ENCODE measurements around the gene RNF114.
"Not testable (repeated sequence)": the region's sequence is repeated elsewhere in the genome, so short reads cannot be mapped to it uniquely, and the experiment has no call there.

RNF114 gene

GRCh38 chr20:49965781-49966305, 29.6 kb downstream of the RNF114 start:
- no peak for FAIRE-seq

GRCh38 chr20:49966861-49967260, 30.7 kb downstream of the RNF114 start:
- FAIRE-seq: no peak

GRCh38 chr20:49969234-49969633, 33.0 kb downstream of the RNF114 start:
- FAIRE-seq: no peak

- no peak for FAIRE-seq
Measured at GRCh38 chr20:49969946-49970345, 33.7 kb downstream of the RNF114 start.

- FAIRE-seq: no peak
Measured at GRCh38 chr20:49970498-49970897, 34.3 kb downstream of the RNF114 start.

- no peak for FAIRE-seq
Measured at GRCh38 chr20:49973981-49974380, 37.8 kb downstream of the RNF114 start.

- FAIRE-seq: no peak
Measured at GRCh38 chr20:49976542-49976941, 40.3 kb downstream of the RNF114 start.

GRCh38 chr20:49977740-49978139, 41.5 kb downstream of the RNF114 start:
- FAIRE-seq: not testable (repeated sequence)

- no peak for FAIRE-seq
Measured at GRCh38 chr20:49978685-49979029, 42.5 kb downstream of the RNF114 start.

- no peak for FAIRE-seq
Measured at GRCh38 chr20:49979030-49979832, 43.0 kb downstream of the RNF114 start.

- no peak for FAIRE-seq
Measured at GRCh38 chr20:49980140-49981008, 44.2 kb downstream of the RNF114 start.

- no peak for FAIRE-seq
Measured at GRCh38 chr20:49981218-49982071, 45.2 kb downstream of the RNF114 start.

- FAIRE-seq: no peak
Measured at GRCh38 chr20:49982072-49982345, 45.8 kb downstream of the RNF114 start.

- FAIRE-seq: no peak
Measured at GRCh38 chr20:49982346-49983122, 46.3 kb downstream of the RNF114 start, which contains the start of gene SNAI1. Gene SNAI1, plus strand, starts transcription at chr20:49982980. Its CDS starts 80 bp downstream, at chr20:49983060.

GRCh38 chr20:49983123-49983847, 47.1 kb downstream of the RNF114 start:
- no peak for FAIRE-seq

- FAIRE-seq: no peak
Measured at GRCh38 chr20:49983848-49984408, 47.7 kb downstream of the RNF114 start.

- FAIRE-seq: no peak
Measured at GRCh38 chr20:49984426-49985153, 48.4 kb downstream of the RNF114 start.

GRCh38 chr20:49985157-49985556, 49.0 kb downstream of the RNF114 start:
- FAIRE-seq: no peak

- FAIRE-seq: no peak
Measured at GRCh38 chr20:49985617-49986016, 49.4 kb downstream of the RNF114 start.

GRCh38 chr20:49986049-49986448, 49.9 kb downstream of the RNF114 start:
- no peak for FAIRE-seq
